ENCODE data around the gene SLC2A6. TPM values are rescaled to one million over a fixed set of nuclear protein-coding genes. Genes with fewer than 3 reads are reported as not detected.

The SLC2A6 gene
- total RNA-seq, 1 experiment from 2014 or later = 10.7 TPM

- intact Hi-C loops (cut with micrococcal nuclease) = no loop called here
- ChIA-PET RAD21 (ENCODE audit: low non-redundant PET in 1 of 2, low total read pairs in 2 of 2, uncharacterized antibody in 2 of 2, unreplicated experiment in 2 of 2) (no interaction called here), CTCF (no interaction called here), POLR2A (no interaction called here)
- Histone ChIP-seq H3K79me2 (ENCODE audit: insufficient read depth, low read length) (no peaks in the 10 kb centered on the region), H3K4me1 (ENCODE audit: control insufficient read depth in 1 of 2, insufficient read depth in 2 of 2, low read length in 2 of 2) (no peaks in the 10 kb centered on the region), H3K9me3 (ENCODE audit: control insufficient read depth in 1 of 2, insufficient read depth in 1 of 2, low read depth in 1 of 2, low read length in 2 of 2) (no peaks in the 10 kb centered on the region), H4K20me1 (ENCODE audit: insufficient read depth) (no peaks in the 10 kb centered on the region), H3K9me2 (ENCODE audit: insufficient read depth) (no peaks in the 10 kb centered on the region), H3K27ac (ENCODE audit: low read depth, low read length) (no peak overlapping the region), H3K4me3 (replicated peaks in 1 of 2; ENCODE audit: low read depth in 1 of 2, low read length in 2 of 2) (no peak overlapping the region), H3K27me3 (ENCODE audit: insufficient read depth, low read length) (no peaks in the 10 kb centered on the region; the same call in 1 of the 2 replicates), H3K4me2 (ENCODE audit: low read length) (no peak overlapping the region), H3K36me3 (ENCODE audit: control insufficient read depth in 1 of 2, insufficient read depth in 2 of 2, low read length in 2 of 2) (no peaks in the 10 kb centered on the region), H3K9ac (ENCODE audit: low read length) (no peak overlapping the region), H2AFZ (ENCODE audit: low read depth, low read length, poor library complexity, severe bottlenecking) (no peak overlapping the region)
- DNase-seq (ENCODE audit: low read depth, low spot score) = no peak
- TF ChIP-seq EGR1 (IDR thresholded peaks at IDR 0.05; ENCODE audit: low read depth) (no peak), POLR2AphosphoS5 (IDR thresholded peaks at IDR 0.05; ENCODE audit: low read depth, low read length) (no peak), TCF7L2 (IDR thresholded peaks at IDR 0.05; ENCODE audit: borderline replicate concordance, extremely low read depth, insufficient read depth, insufficient read length) (no peak), SRF (IDR thresholded peaks at IDR 0.05; ENCODE audit: low read depth) (no peak), EZH2 (IDR thresholded peaks at IDR 0.05) (no peak), YY1 (IDR thresholded peaks at IDR 0.05; ENCODE audit: extremely low read depth, insufficient replicate concordance, low read depth, low read length) (no peak), CTCF (IDR thresholded peaks at IDR 0.05 in 2 of 3, conservative IDR thresholded peaks at IDR 0.05 in 1 of 3; ENCODE audit: borderline replicate concordance in 1 of 3, insufficient read depth in 1 of 3, low read depth in 2 of 3, low read length in 2 of 3) (no peak)
- ATAC-seq = no peak
- BruUV-seq (replicated peaks) = no TSS peak
Measured at GRCh38 chr9:133493845-133494540, 15.1 kb upstream of the SLC2A6 start.

Data from HCT116 (cell line).